Naive thymus-derived CD8-positive, alpha-beta T cell (primary cell): ENCODE data around the gene PREX1. TPM values are rescaled to one million over a fixed set of nuclear protein-coding genes. Genes with fewer than 3 reads are reported as not detected.

Experiments used
- ATAC-seq, 2 donors: fragments of 150-1000 bp; cut with Tn5 transposase in 1 of 2; sonication (Bioruptor Pico), chemical (Tn5 transposase) in 1 of 2; 1 replicate in 1 of 2; 2 replicates in 1 of 2; pipeline ENCODE4 v1.10.0; 2021; ENCODE audit warnings: mild to moderate bottlenecking in 2 of 2, moderate library complexity in 2 of 2
- POLR2A ChIA-PET: fragments of 350-600 bp; sonication (Branson Sonifier 250); formaldehyde crosslinking; loops from one replicate; lab custom pipeline; 2021; ENCODE audit warnings: antibody characterized with exemption; lab: Charles Lee
- DNase-seq, 10 donors: peaks; one replicate each; pipeline versions ENCODE4 v3.0.0 to v3.0.0-alpha.2; 2020 to 2022
- H3K27ac Mint-ChIP-seq, 10 donors: one replicate each; pipeline ENCODE4 v1.8.0; 2020 to 2022; ENCODE audit warnings: mild to moderate bottlenecking in 10 of 10, mixed read lengths in 10 of 10, moderate library complexity in 4 of 10, inconsistent platforms in 1 of 10
- H3K27me3 Mint-ChIP-seq, 5 donors: one replicate each; pipeline ENCODE4 v1.8.0; 2021 to 2022; ENCODE audit warnings: mixed read lengths in 5 of 5
- H3K36me3 Mint-ChIP-seq, 3 donors: one replicate each; pipeline ENCODE4 v1.8.0; 2020 to 2022; ENCODE audit warnings: mixed read lengths in 3 of 3, mild to moderate bottlenecking in 2 of 3, inconsistent platforms in 1 of 3
- H3K4me1 Mint-ChIP-seq, 4 donors: one replicate each; pipeline ENCODE4 v1.8.0; 2021 to 2022; ENCODE audit warnings: mixed read lengths in 4 of 4
- H3K4me3 Mint-ChIP-seq, 10 donors: one replicate each; pipeline ENCODE4 v1.8.0; 2020 to 2022; ENCODE audit warnings: mild to moderate bottlenecking in 10 of 10, mixed read lengths in 10 of 10, moderate library complexity in 6 of 10, inconsistent platforms in 1 of 10
- H3K9me3 Mint-ChIP-seq, 9 donors: one replicate each; pipeline ENCODE4 v1.8.0; 2020 to 2022; ENCODE audit warnings: mixed read lengths in 9 of 9, mild to moderate bottlenecking in 3 of 9, inconsistent platforms in 1 of 9, moderate library complexity in 1 of 9
- polyA plus RNA-seq, 3 donors: library from polyadenylated mRNA; unstranded; fragments of 300-500 nt; fragmentation: Illumina TruSeq; gene quantifications; one replicate each; pipeline ENCODE4 v1.2.3, GENCODE V29; 2021
- total RNA-seq, 8 experiments: library from RNA in 2 of 8; stranded (reverse) in 2 of 8; gene quantifications; one replicate each; pipeline ENCODE4 v1.2.3 and lab custom pipeline; 2021 to 2026

Gene PREX1
- total and polyA plus RNA-seq, 5 experiments from 2014 or later, result 14.4 to 141 (median 38.5) TPM

DNA sequence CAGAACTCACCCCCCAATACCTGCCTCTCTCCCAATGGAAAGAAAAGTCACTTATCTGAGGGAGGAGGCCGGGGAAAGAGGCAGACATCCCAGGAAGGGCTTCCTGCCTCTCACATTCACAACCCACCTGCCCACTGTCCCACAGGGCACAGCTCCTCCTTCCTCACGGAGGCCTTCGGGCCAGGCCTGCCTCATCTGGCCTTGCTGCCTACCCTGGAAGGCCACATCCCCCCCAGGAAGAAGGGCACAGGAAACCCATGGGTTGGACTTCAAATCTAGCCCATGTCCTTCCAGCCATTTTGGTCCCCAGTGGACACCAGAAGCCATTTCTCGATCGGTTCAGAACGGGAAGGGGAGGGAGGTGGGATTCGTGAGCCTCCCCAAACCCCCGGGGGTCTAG lies 162.0 kb downstream of the PREX1 start:
- no peak for ATAC-seq
- Mint-ChIP-seq H3K9me3 (peaks cover 0 to 2% (median 0%) of the 10 kb centered on the region in 9 donors), H3K36me3 (peaks cover 2 to 65% (median 35%) of the 10 kb centered on the region in 3 donors), H3K27ac (no peak overlapping the region), H3K4me3 (no peak overlapping the region), H3K27me3 (no peaks in the 10 kb centered on the region), H3K4me1 (peaks cover 0 to 17% (median 10%) of the 10 kb centered on the region in 4 donors)
- DNase-seq, result no peak
- POLR2A ChIA-PET, result interaction anchor here (0.6 kb wide), 1 partner anchor 52 kb away, joined by 3 read pairs; no protein-coding TSS in a partner anchor

DNA sequence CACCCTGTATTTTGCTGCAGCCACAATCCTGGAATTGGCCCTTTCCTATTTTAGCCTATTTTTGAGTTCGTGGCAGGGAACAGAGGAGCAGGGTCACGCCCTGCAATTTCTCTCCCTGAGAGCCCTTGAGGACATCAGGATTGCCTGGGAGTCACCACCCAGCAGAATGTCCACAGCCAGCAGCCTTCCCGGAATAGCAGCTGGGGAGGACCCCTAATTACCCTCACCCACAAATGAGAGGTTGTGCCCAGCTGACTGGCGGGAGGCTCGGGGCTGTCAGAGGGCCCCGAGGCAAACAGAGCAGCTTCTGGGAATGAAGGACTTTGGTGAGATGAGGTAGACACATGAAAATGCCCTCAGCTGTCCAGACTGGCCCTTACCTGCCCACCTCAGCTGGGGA lies 165.1 kb downstream of the PREX1 start:
- Mint-ChIP-seq H3K27me3 (no peaks in the 10 kb centered on the region), H3K4me3 (no peak overlapping the region), H3K4me1 (peaks cover 6 to 38% (median 19%) of the 10 kb centered on the region in 4 donors), H3K36me3 (peaks cover 13 to 80% (median 45%) of the 10 kb centered on the region in 3 donors), H3K27ac (peak overlapping the region in 3 of 10 donors; percentile 4 to 51 (median 33)), H3K9me3 (peaks cover 0 to 11% (median 0%) of the 10 kb centered on the region in 9 donors)
- DNase-seq (no peak), ATAC-seq (no peak)
- POLR2A ChIA-PET, result no interaction called here

GRCh38 chr20:48661575-48662455 lies 166.0 kb downstream of the PREX1 start:
- peaks cover 9 to 42% (median 20%) of the 10 kb centered on the region in 4 donors for H3K4me1 Mint-ChIP-seq
- H3K27me3 Mint-ChIP-seq, result no peaks in the 10 kb centered on the region
- no peak for DNase-seq
- peaks cover 13 to 80% (median 46%) of the 10 kb centered on the region in 3 donors for H3K36me3 Mint-ChIP-seq
- POLR2A ChIA-PET, result no interaction called here
- H3K4me3 Mint-ChIP-seq, result no peak overlapping the region
- peaks cover 0 to 11% (median 0%) of the 10 kb centered on the region in 9 donors for H3K9me3 Mint-ChIP-seq
- no peak for ATAC-seq
- peak overlapping the region in 3 of 10 donors; percentile 43 to 66 (median 51) for H3K27ac Mint-ChIP-seq

DNA sequence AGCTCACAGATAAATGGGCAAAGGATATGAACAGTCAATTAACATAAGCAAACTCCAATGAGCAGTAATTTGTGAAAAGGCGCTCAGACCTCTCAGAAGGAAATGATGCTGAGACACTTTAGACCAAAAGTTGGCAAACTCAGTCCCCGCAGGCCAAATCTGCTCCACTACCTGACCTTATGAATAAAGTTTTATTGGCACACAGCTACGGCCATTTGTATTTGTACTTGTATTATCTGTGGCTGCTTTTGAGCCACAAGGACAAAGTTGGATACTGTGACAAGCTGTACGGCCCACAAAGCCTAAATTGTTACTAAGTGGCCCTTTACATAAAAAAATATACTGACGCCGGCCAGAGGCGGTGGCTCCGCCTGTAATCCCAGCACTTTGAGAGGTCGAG lies 167.0 kb downstream of the PREX1 start:
- H3K27me3 Mint-ChIP-seq, result no peaks in the 10 kb centered on the region
- ATAC-seq (no peak), DNase-seq (no peak)
- H3K4me3 Mint-ChIP-seq, result no peak overlapping the region
- H3K4me1 Mint-ChIP-seq, result peaks cover 9 to 42% (median 20%) of the 10 kb centered on the region in 4 donors
- peak overlapping the region in 6 of 10 donors; percentile 7 to 70 (median 26) for H3K27ac Mint-ChIP-seq
- POLR2A ChIA-PET, result no interaction called here
- H3K9me3 Mint-ChIP-seq, result peaks cover 0 to 11% (median 0%) of the 10 kb centered on the region in 9 donors
- H3K36me3 Mint-ChIP-seq, result peaks cover 13 to 88% (median 46%) of the 10 kb centered on the region in 3 donors

DNA sequence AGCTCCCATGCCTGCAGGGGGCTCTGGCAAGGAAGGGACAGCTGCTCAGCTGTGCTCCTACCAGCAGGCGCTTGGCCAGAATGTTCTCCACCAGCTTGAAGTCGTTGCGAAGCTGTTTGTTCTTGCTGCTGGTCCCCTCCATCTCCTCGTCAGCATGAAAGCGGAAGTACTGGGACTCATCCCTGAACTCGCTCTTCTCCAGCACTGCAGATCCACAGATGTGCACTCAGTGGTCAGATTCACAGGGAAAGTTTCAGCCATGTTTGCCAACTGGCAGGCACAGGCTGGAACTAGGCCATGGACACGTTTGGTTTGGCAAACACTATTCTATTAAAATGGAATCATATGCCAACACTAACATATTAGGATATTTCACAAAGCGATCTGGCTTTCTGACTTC lies 167.9 kb downstream of the PREX1 start:
- peak overlapping the region in 6 of 10 donors; percentile 9 to 96 (median 72) for H3K27ac Mint-ChIP-seq
- ATAC-seq (no peak), DNase-seq (no peak)
- no peaks in the 10 kb centered on the region for H3K27me3 Mint-ChIP-seq
- H3K36me3 Mint-ChIP-seq, result peaks cover 13 to 88% (median 43%) of the 10 kb centered on the region in 3 donors
- POLR2A ChIA-PET, result no interaction called here
- no peak overlapping the region for H3K4me3 Mint-ChIP-seq
- H3K4me1 Mint-ChIP-seq, result peaks cover 9 to 42% (median 20%) of the 10 kb centered on the region in 4 donors
- H3K9me3 Mint-ChIP-seq, result peaks cover 0 to 11% (median 0%) of the 10 kb centered on the region in 9 donors

GRCh38 chr20:48658505-48658904 lies 169.3 kb downstream of the PREX1 start:
- Mint-ChIP-seq H3K4me1 (peaks cover 9 to 33% (median 17%) of the 10 kb centered on the region in 4 donors), H3K27me3 (no peaks in the 10 kb centered on the region), H3K4me3 (no peak overlapping the region), H3K36me3 (peaks cover 13 to 89% (median 38%) of the 10 kb centered on the region in 3 donors), H3K27ac (peak overlapping the region; percentile 14 to 96 (median 64)), H3K9me3 (peaks cover 0 to 11% (median 0%) of the 10 kb centered on the region in 9 donors)
- DNase-seq, result no peak
- ATAC-seq, result peak in 1 of 2 donors; percentile 10
- POLR2A ChIA-PET, result interaction anchor here (1.0 to 2.3 kb wide), 2 partner anchors 61 to 247 kb away, joined by 3 to 8 read pairs; no protein-coding TSS in a partner anchor

GRCh38 chr20:48658198-48658476 lies 169.7 kb downstream of the PREX1 start:
- Mint-ChIP-seq H3K4me3 (no peak overlapping the region), H3K27ac (peak overlapping the region in 6 of 10 donors; percentile 14 to 96 (median 54)), H3K27me3 (no peaks in the 10 kb centered on the region), H3K36me3 (peaks cover 13 to 89% (median 35%) of the 10 kb centered on the region in 3 donors), H3K4me1 (peaks cover 9 to 32% (median 17%) of the 10 kb centered on the region in 4 donors), H3K9me3 (peaks cover 0 to 11% (median 0%) of the 10 kb centered on the region in 9 donors)
- DNase-seq (no peak), ATAC-seq (no peak)
- POLR2A ChIA-PET, result interaction anchor here (0.7 to 2.3 kb wide), 3 partner anchors 61 to 247 kb away, joined by 3 to 8 read pairs (median 3); no protein-coding TSS in a partner anchor

GRCh38 chr20:48657426-48658197 lies 170.2 kb downstream of the PREX1 start:
- H3K4me1 Mint-ChIP-seq, result peaks cover 9 to 32% (median 16%) of the 10 kb centered on the region in 4 donors
- H3K27me3 Mint-ChIP-seq, result no peaks in the 10 kb centered on the region
- H3K4me3 Mint-ChIP-seq, result peak overlapping the region in 1 of 10 donors; percentile 8

DNA sequence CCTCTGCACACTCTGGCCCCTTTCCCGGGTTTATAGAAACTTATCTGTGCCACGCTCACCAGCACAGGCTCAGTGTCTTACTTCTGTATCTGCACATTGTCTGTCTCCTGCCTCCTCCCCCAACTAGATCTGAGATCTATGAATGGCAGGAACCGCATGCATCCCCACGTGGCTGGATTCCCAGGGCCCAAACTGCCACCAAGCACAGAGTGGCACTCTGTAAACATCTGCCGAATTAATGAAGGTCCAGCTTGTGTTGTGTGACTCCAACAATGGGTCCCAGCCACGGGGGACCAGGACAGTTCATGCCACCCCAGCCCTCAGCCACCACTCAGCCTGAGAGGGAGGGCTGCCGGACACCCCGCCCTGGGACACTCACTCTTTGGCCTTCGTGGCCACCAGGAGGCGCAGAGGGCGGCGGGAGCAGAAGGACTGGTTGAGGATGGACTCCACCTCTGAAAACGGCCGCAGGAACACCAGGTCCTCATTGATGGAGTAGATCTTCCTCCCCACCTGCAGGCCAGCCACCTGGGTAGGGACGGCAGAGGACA lies 171.1 kb downstream of the PREX1 start:
- Mint-ChIP-seq H3K9me3 (peaks cover 0 to 11% (median 0%) of the 10 kb centered on the region in 9 donors), H3K27ac (peak overlapping the region in 6 of 10 donors; percentile 25 to 83 (median 45)), H3K27me3 (no peaks in the 10 kb centered on the region), H3K36me3 (peaks cover 13 to 90% (median 23%) of the 10 kb centered on the region in 3 donors), H3K4me1 (peaks cover 9 to 32% (median 16%) of the 10 kb centered on the region in 4 donors), H3K4me3 (peak overlapping the region in 1 of 10 donors; percentile 29)
- ATAC-seq (no peak), DNase-seq (no peak)
- POLR2A ChIA-PET, result interaction anchor here (0.7 to 2.3 kb wide), 3 partner anchors 248 to 250 kb away, joined by 3 to 8 read pairs (median 8); no protein-coding TSS in a partner anchor

More at GRCh38 chr20:48657426-48658197, 170.2 kb downstream of the PREX1 start:
- POLR2A ChIA-PET, result interaction anchor here (0.7 to 2.3 kb wide), 3 partner anchors 61 to 248 kb away, joined by 3 to 8 read pairs (median 3); no protein-coding TSS in a partner anchor
- DNase-seq (peak; percentile 30 to 81 (median 66)), ATAC-seq (peak; percentile 79 to 86)
- H3K36me3 Mint-ChIP-seq, result peaks cover 13 to 89% (median 30%) of the 10 kb centered on the region in 3 donors
- H3K27ac Mint-ChIP-seq, result peak overlapping the region in 9 of 10 donors; percentile 14 to 96 (median 44)
- H3K9me3 Mint-ChIP-seq, result peaks cover 0 to 11% (median 0%) of the 10 kb centered on the region in 9 donors

GRCh38 chr20:48656137-48656536 lies 171.7 kb downstream of the PREX1 start:
- Mint-ChIP-seq H3K9me3 (peaks cover 0 to 11% (median 0%) of the 10 kb centered on the region in 9 donors), H3K4me3 (no peak overlapping the region), H3K27ac (peak overlapping the region in 2 of 10 donors; percentile 26 to 83), H3K4me1 (peaks cover 9 to 32% (median 16%) of the 10 kb centered on the region in 4 donors), H3K27me3 (no peaks in the 10 kb centered on the region), H3K36me3 (peaks cover 13 to 92% (median 28%) of the 10 kb centered on the region in 3 donors)
- DNase-seq (no peak), ATAC-seq (no peak)
- POLR2A ChIA-PET, result interaction anchor here (0.7 to 0.9 kb wide), 2 partner anchors 249 to 250 kb away, joined by 3 to 8 read pairs; no protein-coding TSS in a partner anchor

- Mint-ChIP-seq H3K4me1 (peaks cover 3 to 14% (median 8%) of the 10 kb centered on the region in 4 donors), H3K9me3 (no peaks in the 10 kb centered on the region), H3K27ac (no peak overlapping the region), H3K27me3 (no peaks in the 10 kb centered on the region), H3K36me3 (peaks cover 0 to 95% (median 15%) of the 10 kb centered on the region in 3 donors), H3K4me3 (no peak overlapping the region)
- POLR2A ChIA-PET, result no interaction called here
- no peak for ATAC-seq
- no peak for DNase-seq
Measured at GRCh38 chr20:48653706-48654051, 174.1 kb downstream of the PREX1 start.
